ENCODE results near the gene CGB2. TPM values are rescaled to one million over a fixed set of nuclear protein-coding genes. Genes with fewer than 3 reads are reported as not detected.
"Not testable (repeated sequence)": the region's sequence is repeated elsewhere in the genome, so short reads cannot be mapped to it uniquely, and the experiment has no call there.

CGB2 gene
- total RNA-seq, 2 experiments from 2014 or later: 0.47 TPM; not detected in 1

- CTCF ChIA-PET: interaction anchor here (1.4 to 2.0 kb wide), 2 partner anchors 47 to 57 kb away, joined by 4 read pairs; partner anchors contain the start of genes GYS1 and RUVBL2
- DNase-seq; H3K36me3 Mint-ChIP-seq (ENCODE audit: low read depth); H3K27ac Mint-ChIP-seq; H3K27me3 Mint-ChIP-seq; POLR2A ChIA-PET; H3K4me3 Mint-ChIP-seq; H3K9me3 Mint-ChIP-seq; H3K4me1 Mint-ChIP-seq: not testable (repeated sequence)
These were observed 18.8 kb downstream of the CGB2 start for GRCh38 chr19:49050376-49051033.

- peak overlapping the region; percentile 51 for H3K4me3 Mint-ChIP-seq
- H3K27me3 Mint-ChIP-seq: peaks cover 54% of the 10 kb centered on the region
- POLR2A ChIA-PET: no interaction called here
- peaks cover 23% of the 10 kb centered on the region for H3K4me1 Mint-ChIP-seq
- H3K36me3 Mint-ChIP-seq (ENCODE audit: low read depth): no peaks in the 10 kb centered on the region
- peak; percentile 41 for DNase-seq
- CTCF ChIA-PET: interaction anchor here (0.6 to 2.0 kb wide), 5 partner anchors 10 to 363 kb away, joined by 3 to 6 read pairs (median 3); no protein-coding TSS in a partner anchor
- H3K27ac Mint-ChIP-seq: no peak overlapping the region
- no peaks in the 10 kb centered on the region for H3K9me3 Mint-ChIP-seq
These were observed 24.6 kb downstream of the CGB2 start for GRCh38 chr19:49056101-49056901.

GRCh38 chr19:49056902-49057596 is 25.4 kb downstream of the CGB2 start:
- POLR2A ChIA-PET; H3K36me3 Mint-ChIP-seq (ENCODE audit: low read depth); H3K27ac Mint-ChIP-seq; DNase-seq; H3K9me3 Mint-ChIP-seq: not testable (repeated sequence)
- Mint-ChIP-seq H3K4me1 (peaks cover 23% of the 10 kb centered on the region), H3K4me3 (peak overlapping the region; percentile 51), H3K27me3 (peaks cover 58% of the 10 kb centered on the region)
- CTCF ChIA-PET: interaction anchor here (0.6 to 2.0 kb wide), 7 partner anchors 9 to 215 kb away, joined by 3 to 7 read pairs (median 3); partner anchors contain the start of gene LIN7B

GRCh38 chr19:49057636-49058234 is 26.0 kb downstream of the CGB2 start, which contains the start of gene CGB7:
Gene CGB7 (minus strand): TSS chr19:49057749. CDS start chr19:49055375, 2,374 bp downstream.
- H3K4me3 Mint-ChIP-seq: peak within 1 kb of the TSS; percentile 51
- ChIA-PET CTCF (interaction anchor here (0.6 to 2.0 kb wide), 7 partner anchors 8 to 216 kb away, joined by 3 to 7 read pairs (median 3); partner anchors contain the start of gene LIN7B), POLR2A (no interaction called here)
- H3K9me3 Mint-ChIP-seq: no peaks in the 10 kb centered on the region
- peaks cover 23% of the 10 kb centered on the region for H3K4me1 Mint-ChIP-seq
- no peaks in the 10 kb centered on the region for H3K36me3 Mint-ChIP-seq (ENCODE audit: low read depth)
- no peak within 1 kb of the TSS for H3K27ac Mint-ChIP-seq
- peak; percentile 30 for DNase-seq
- peaks cover 59% of the 10 kb centered on the region for H3K27me3 Mint-ChIP-seq

- peaks cover 23% of the 10 kb centered on the region for H3K4me1 Mint-ChIP-seq
- H3K36me3 Mint-ChIP-seq (ENCODE audit: low read depth): no peaks in the 10 kb centered on the region
These were observed 26.9 kb downstream of the CGB2 start for GRCh38 chr19:49058562-49058961.

GRCh38 chr19:49059053-49059452 is 27.4 kb downstream of the CGB2 start:
- ChIA-PET POLR2A (no interaction called here), CTCF (no interaction called here)
- H3K9me3 Mint-ChIP-seq: no peaks in the 10 kb centered on the region
- no peaks in the 10 kb centered on the region for H3K36me3 Mint-ChIP-seq (ENCODE audit: low read depth)
- H3K27me3 Mint-ChIP-seq: peaks cover 71% of the 10 kb centered on the region
- H3K4me3 Mint-ChIP-seq: no peak overlapping the region
- H3K4me1 Mint-ChIP-seq: peaks cover 23% of the 10 kb centered on the region
- no peak overlapping the region for H3K27ac Mint-ChIP-seq
- no peak for DNase-seq

More at GRCh38 chr19:49058562-49058961, 26.9 kb downstream of the CGB2 start:
- Mint-ChIP-seq H3K27me3 (peaks cover 66% of the 10 kb centered on the region), H3K27ac (no peak overlapping the region), H3K4me3 (no peak overlapping the region), H3K9me3 (no peaks in the 10 kb centered on the region)
- ChIA-PET CTCF (interaction anchor here (0.8 to 1.6 kb wide), 3 partner anchors 38 to 140 kb away, joined by 3 to 7 read pairs (median 6); a partner anchor contains a TSS), POLR2A (no interaction called here)
- no peak for DNase-seq

- no peak overlapping the region for H3K4me3 Mint-ChIP-seq
- H3K27ac Mint-ChIP-seq: no peak overlapping the region
- peaks cover 74% of the 10 kb centered on the region for H3K27me3 Mint-ChIP-seq
- POLR2A ChIA-PET: no interaction called here
- no peaks in the 10 kb centered on the region for H3K36me3 Mint-ChIP-seq (ENCODE audit: low read depth)
- H3K4me1 Mint-ChIP-seq: peaks cover 20% of the 10 kb centered on the region
- H3K9me3 Mint-ChIP-seq: no peaks in the 10 kb centered on the region
- CTCF ChIA-PET: interaction anchor here (0.6 to 1.5 kb wide), 3 partner anchors 28 to 268 kb away, joined by 3 to 6 read pairs (median 3); no protein-coding TSS in a partner anchor
- no peak for DNase-seq
These were observed 29.3 kb downstream of the CGB2 start for GRCh38 chr19:49061000-49061399.

- CTCF ChIA-PET: interaction anchor here (0.6 to 0.7 kb wide), 2 partner anchors 27 to 267 kb away, joined by 3 read pairs; no protein-coding TSS in a partner anchor
- H3K36me3 Mint-ChIP-seq (ENCODE audit: low read depth): no peaks in the 10 kb centered on the region
- POLR2A ChIA-PET: no interaction called here
- peaks cover 75% of the 10 kb centered on the region for H3K27me3 Mint-ChIP-seq
- H3K27ac Mint-ChIP-seq: no peak overlapping the region
- peaks cover 17% of the 10 kb centered on the region for H3K4me1 Mint-ChIP-seq
- no peak overlapping the region for H3K4me3 Mint-ChIP-seq
- no peak for DNase-seq
- no peaks in the 10 kb centered on the region for H3K9me3 Mint-ChIP-seq
These were observed 29.8 kb downstream of the CGB2 start for GRCh38 chr19:49061445-49061844.

- H3K27ac Mint-ChIP-seq: no peak overlapping the region
- no peaks in the 10 kb centered on the region for H3K9me3 Mint-ChIP-seq
- DNase-seq: no peak
- H3K36me3 Mint-ChIP-seq (ENCODE audit: low read depth): no peaks in the 10 kb centered on the region
- H3K27me3 Mint-ChIP-seq: peaks cover 70% of the 10 kb centered on the region
- CTCF ChIA-PET: no interaction called here
- H3K4me3 Mint-ChIP-seq: no peak overlapping the region
- POLR2A ChIA-PET: no interaction called here
- H3K4me1 Mint-ChIP-seq: no peaks in the 10 kb centered on the region
These were observed 32.4 kb downstream of the CGB2 start for GRCh38 chr19:49064029-49064629.

GRCh38 chr19:49064768-49065611 is 33.3 kb downstream of the CGB2 start, which contains the start of gene NTF4:
Gene NTF4 (minus strand): TSS chr19:49064818. CDS start chr19:49061997, 2,821 bp downstream.
- H3K27me3 Mint-ChIP-seq: peaks cover 69% of the 10 kb centered on the region
- POLR2A ChIA-PET: interaction anchor here (0.6 kb wide), 1 partner anchor 78 kb away, joined by 4 read pairs; no protein-coding TSS in a partner anchor
- H3K27ac Mint-ChIP-seq: no peak within 1 kb of the TSS
- DNase-seq: no peak
- no peak within 1 kb of the TSS for H3K4me3 Mint-ChIP-seq
- no peaks in the 10 kb centered on the region for H3K9me3 Mint-ChIP-seq
- no peaks in the 10 kb centered on the region for H3K36me3 Mint-ChIP-seq (ENCODE audit: low read depth)
- H3K4me1 Mint-ChIP-seq: no peaks in the 10 kb centered on the region
- CTCF ChIA-PET: interaction anchor here (0.6 to 2.0 kb wide), 2 partner anchors 8 to 19 kb away, joined by 3 to 6 read pairs; no protein-coding TSS in a partner anchor

GRCh38 chr19:49065905-49066512 is 34.3 kb downstream of the CGB2 start:
- Mint-ChIP-seq H3K27me3 (peaks cover 69% of the 10 kb centered on the region), H3K36me3 (ENCODE audit: low read depth) (no peaks in the 10 kb centered on the region)

More at GRCh38 chr19:49065905-49066512, 34.3 kb downstream of the CGB2 start:
- Mint-ChIP-seq H3K4me1 (no peaks in the 10 kb centered on the region), H3K27ac (no peak overlapping the region), H3K9me3 (peaks cover 6% of the 10 kb centered on the region), H3K4me3 (no peak overlapping the region)
- POLR2A ChIA-PET: no interaction called here
- CTCF ChIA-PET: interaction anchor here (2.0 kb wide), 1 partner anchor 9 kb away, joined by 6 read pairs; no protein-coding TSS in a partner anchor
- DNase-seq: no peak
